Measurements from ENCODE around the gene VSIG1. TPM values are rescaled to one million over a fixed set of nuclear protein-coding genes. Genes with fewer than 3 reads are reported as not detected.

The VSIG1 gene
- total and polyA plus RNA-seq, 2 of the 13 experiments (the other 11 are each of a cell fraction or from before 2014, with no cell fraction given), result 0.01 TPM; not detected in 1

- no peaks in the 10 kb centered on the region for H4K20me1 ChIP-seq (ENCODE audit: insufficient read depth, low read length)
- H3K4me3 ChIP-seq (replicated peaks in 1 of 3; ENCODE audit: insufficient read depth in 1 of 3, low read depth in 2 of 3, low read length in 3 of 3), result no peak overlapping the region
- DNase-seq (ENCODE audit: low spot score) (no peak), FAIRE-seq (no peak), ATAC-seq (no peak)
- ChIA-PET CTCF (ENCODE audit: low intra/inter-chr PET ratio, low total read pairs) (no interaction called here), POLR2A (no interaction called here)
- H3K36me3 ChIP-seq (replicated peaks in 1 of 2; ENCODE audit: control insufficient read depth in 1 of 2, insufficient read depth in 2 of 2, low read length in 2 of 2), result no peaks in the 10 kb centered on the region
- BruUV-seq (replicated peaks), result no TSS peak
- H3K27ac ChIP-seq (ENCODE audit: extremely low read length, insufficient read depth, low read length), result no peak overlapping the region
- intact Hi-C loops (cut with micrococcal nuclease; ENCODE audit: unreplicated experiment) (no loop called here), in situ Hi-C loops (cut with HindIII; ENCODE audit: extremely low pct_ligation_motif_present, low pct_unique_long_range_greater_than_20kb) (no loop called here)
- H3K9ac ChIP-seq (ENCODE audit: insufficient read depth, low read depth, low read length), result no peak overlapping the region
- no peak overlapping the region for H2AFZ ChIP-seq (ENCODE audit: low read length)
- H3K79me2 ChIP-seq (ENCODE audit: insufficient read depth, low read length), result no peaks in the 10 kb centered on the region
- H3K4me1 ChIP-seq (ENCODE audit: insufficient read depth, low read length), result no peaks in the 10 kb centered on the region
- WGBS (ENCODE audit: low lambda C conversion rate), result no CpG with 5 or more reads among the region's 4 CpGs
- no peaks in the 10 kb centered on the region for H3K9me3 ChIP-seq (ENCODE audit: low read length)
- H3K4me2 ChIP-seq (ENCODE audit: low read depth, low read length), result no peak overlapping the region
- H3K27me3 ChIP-seq (ENCODE audit: control insufficient read depth in 1 of 2, insufficient read depth in 2 of 2, low read length in 2 of 2), result no peaks in the 10 kb centered on the region
- TF ChIP-seq DPF2 (CRISPR knock-in tag; IDR thresholded peaks at IDR 0.05; ENCODE audit: borderline replicate concordance, low read depth), result no peak
- TF ChIP-seq ZNF557 (CRISPR knock-in tag; IDR thresholded peaks at IDR 0.05), result no peak
- TF ChIP-seq ZNF333 (CRISPR knock-in tag; IDR thresholded peaks at IDR 0.05; ENCODE audit: borderline replicate concordance), result no peak
- TF ChIP-seq ZNF549 (CRISPR knock-in tag; IDR thresholded peaks at IDR 0.05), result no peak
- TF ChIP-seq SNAI1 (CRISPR knock-in tag; IDR thresholded peaks at IDR 0.05; ENCODE audit: borderline replicate concordance), result no peak
- TF ChIP-seq RBAK (CRISPR knock-in tag; IDR thresholded peaks at IDR 0.05), result no peak
- TF ChIP-seq RBFOX2 (IDR thresholded peaks at IDR 0.05; ENCODE audit: low read depth, low read length), result no peak
- no peak for TF ChIP-seq ZNF790 (CRISPR knock-in tag; IDR thresholded peaks at IDR 0.05; ENCODE audit: borderline replicate concordance)
- no peak for TF ChIP-seq ZNF770 (CRISPR knock-in tag; IDR thresholded peaks at IDR 0.05)
- TF ChIP-seq AHR (CRISPR knock-in tag; IDR thresholded peaks at IDR 0.05), result no peak
- no peak for TF ChIP-seq RARG (CRISPR knock-in tag; IDR thresholded peaks at IDR 0.05; ENCODE audit: low read depth)
- TF ChIP-seq PAX8 (CRISPR knock-in tag; IDR thresholded peaks at IDR 0.05; ENCODE audit: borderline replicate concordance), result no peak
- TF ChIP-seq TCF7L2 (IDR thresholded peaks at IDR 0.05; ENCODE audit: low read depth, low read length), result no peak
- TF ChIP-seq RXRB (CRISPR knock-in tag; IDR thresholded peaks at IDR 0.05; ENCODE audit: borderline replicate concordance), result no peak
- no peak for TF ChIP-seq ATAD3A (CRISPR knock-in tag; IDR thresholded peaks at IDR 0.05)
- no peak for TF ChIP-seq RNF2 (conservative IDR thresholded peaks at IDR 0.05; ENCODE audit: low read depth)
- TF ChIP-seq ZNF431 (CRISPR knock-in tag; IDR thresholded peaks at IDR 0.05; ENCODE audit: borderline replicate concordance, low read depth), result no peak
- TF ChIP-seq MED8 (CRISPR knock-in tag; IDR thresholded peaks at IDR 0.05; ENCODE audit: insufficient replicate concordance), result no peak
- no peak for TF ChIP-seq SIN3A (IDR thresholded peaks at IDR 0.05; ENCODE audit: borderline replicate concordance, low read depth, low read length)
Measured at GRCh38 chrX:108018656-108019381, 26.0 kb upstream of the VSIG1 start.

All from HepG2 (cell line).